Ecto neural progenitor cell (in vitro differentiated cells): ENCODE results near the gene SALL4.

Experiments
- DNase-seq: peaks from one replicate; pipeline ENCODE4 v3.0.0-alpha.2; 2018; ENCODE audit warnings: low spot score

The SALL4 gene

DNA sequence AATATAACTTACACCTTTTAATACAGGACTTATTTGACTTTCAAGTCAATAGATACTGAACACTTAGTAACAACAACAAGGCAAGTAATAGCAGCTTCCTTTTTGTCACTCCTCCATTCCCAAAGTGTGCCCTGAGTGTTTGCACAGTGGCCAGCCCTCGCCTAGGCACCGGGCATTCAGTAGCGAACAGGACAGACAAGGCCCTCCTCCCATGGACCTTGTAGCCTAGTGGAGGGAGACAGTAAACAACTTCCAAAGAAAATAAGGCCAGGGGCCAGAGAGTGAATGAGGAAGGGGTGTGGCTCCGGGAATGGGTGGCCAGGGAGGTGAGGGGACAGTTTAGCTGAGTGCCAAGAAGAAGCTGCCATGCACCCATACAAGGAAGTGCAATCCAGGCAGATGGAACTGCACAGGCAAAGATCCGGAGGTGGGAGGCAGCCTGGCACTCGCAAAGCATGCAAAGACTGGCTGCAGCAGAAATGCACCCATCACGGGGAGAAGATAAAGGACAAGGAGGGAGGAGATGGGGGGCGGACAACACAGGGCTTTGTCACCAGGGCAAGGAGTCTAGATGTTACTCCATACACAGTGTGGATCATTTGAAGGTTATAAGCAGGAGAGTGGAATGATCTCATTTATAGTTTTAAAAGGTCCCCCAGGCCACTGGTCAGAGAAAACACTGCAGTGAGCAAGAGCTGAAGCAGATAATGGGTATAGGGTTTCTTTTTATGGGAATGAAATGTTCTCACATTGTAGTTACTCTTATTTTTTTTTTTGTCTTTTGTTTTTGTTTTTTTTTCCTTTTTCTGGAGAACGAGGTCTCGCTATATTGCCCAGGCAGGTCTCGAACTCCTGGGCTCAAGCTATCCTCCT is 66.4 kb downstream of the SALL4 start:
- DNase-seq = no peak

DNA sequence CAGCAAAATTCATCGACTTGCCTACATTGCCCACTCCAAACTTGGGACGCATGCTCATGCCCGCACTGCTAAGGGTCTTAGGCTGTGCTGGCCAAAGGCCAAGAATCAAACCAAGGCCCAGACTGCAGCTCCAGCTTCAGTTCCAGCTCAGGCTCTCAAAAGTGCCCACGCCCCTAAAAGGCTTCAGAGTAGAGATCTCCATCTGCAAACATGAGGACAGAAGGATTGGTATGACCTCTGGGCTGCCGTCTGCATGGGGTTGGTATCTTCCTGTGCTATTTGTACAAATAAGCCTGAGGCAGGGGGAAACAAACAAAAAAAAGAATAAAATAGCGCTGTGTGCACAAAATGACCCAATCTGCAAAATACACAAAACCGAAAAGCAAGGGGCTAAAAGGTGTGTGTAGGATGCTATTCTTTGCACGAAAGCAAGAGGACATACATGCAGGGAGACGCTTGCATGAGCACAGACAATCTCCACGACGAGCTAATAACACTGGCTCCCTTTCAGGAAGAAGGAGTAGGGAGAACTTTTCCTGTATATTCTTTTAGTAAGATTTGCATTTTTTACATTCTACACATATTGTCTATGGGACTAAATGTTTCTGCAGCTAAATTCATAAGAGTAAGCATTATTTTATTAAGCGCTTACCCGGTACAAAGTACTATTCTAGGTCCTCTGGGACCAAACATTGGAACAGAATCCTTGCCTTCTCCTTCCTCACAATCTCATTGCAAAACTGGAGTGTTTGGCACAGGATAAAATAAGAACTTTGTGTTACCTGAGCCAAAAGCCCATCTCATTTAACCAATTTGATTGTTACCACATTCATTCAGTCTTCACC is 67.2 kb downstream of the SALL4 start:
- no peak for DNase-seq

DNA sequence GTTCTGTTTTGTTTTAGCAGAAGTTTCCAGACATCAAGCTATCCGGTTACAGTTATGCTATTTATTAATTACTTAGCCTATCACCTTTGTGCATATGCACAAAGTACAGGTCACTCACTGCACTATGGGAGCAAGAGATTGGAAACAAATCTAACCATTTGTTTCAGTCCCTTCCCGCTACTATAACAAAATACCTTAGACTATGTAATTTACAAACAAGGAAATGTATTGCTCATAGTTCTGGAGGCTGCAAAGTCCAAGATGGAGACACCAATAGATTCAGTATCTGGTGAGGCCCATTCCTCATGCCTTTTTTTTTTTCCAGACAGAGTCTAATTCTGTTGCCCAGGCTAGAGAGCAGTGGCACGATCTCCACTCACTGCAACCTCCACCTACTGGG is 69.3 kb downstream of the SALL4 start:
- no peak for DNase-seq
